Stimulated activated CD4-positive, alpha-beta T cell treated with anti-CD3 and anti-CD28 coated beads, Interleukin-1b, Interleukin-23, amount 100 ng/mL, for 48 hours (primary cell): ENCODE measurements around the gene TMIGD2.
"Not testable (repeated sequence)": the region's sequence is repeated elsewhere in the genome, so short reads cannot be mapped to it uniquely, and the experiment has no call there.

ENCODE experiments used
- DNase-seq: peaks from one replicate; pipeline ENCODE4 v3.0.0-alpha.2; 2020

The TMIGD2 gene

DNA sequence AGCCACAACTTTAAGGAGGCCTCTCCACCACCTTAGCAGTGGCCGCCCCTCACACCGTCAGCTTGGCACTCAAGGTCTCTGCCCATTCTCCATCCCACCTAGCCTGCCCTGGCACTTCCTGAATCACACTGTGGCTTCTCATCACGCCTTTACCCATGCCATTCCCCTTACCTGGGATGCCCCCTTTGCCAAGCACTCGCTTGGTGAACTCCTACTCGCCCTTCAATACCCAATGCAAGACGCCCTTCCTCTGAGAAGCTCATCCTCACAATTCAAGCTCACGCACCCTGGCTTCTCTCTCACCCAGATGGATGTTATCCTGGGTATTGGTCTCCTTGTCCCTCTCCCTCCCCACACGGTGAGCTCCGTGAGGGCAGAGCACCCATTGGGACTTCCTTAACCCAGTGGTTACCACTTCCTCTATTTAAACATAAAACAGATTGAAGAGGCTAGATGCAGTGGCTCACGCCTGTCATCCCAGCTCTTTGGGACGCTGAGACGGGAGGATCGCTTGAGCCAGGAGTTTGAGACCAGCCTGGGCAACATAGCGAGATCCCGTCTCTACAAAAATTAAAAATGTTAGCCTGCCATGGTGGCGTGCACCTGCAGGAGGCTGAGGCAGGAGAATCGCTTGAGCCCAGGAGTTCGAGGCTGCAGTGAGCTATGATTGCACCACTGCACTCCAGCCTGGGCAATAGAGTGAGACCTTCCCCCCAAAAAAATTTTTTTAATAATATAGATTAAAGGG lies 35.8 kb downstream of the TMIGD2 start:
- no peak for DNase-seq

DNA sequence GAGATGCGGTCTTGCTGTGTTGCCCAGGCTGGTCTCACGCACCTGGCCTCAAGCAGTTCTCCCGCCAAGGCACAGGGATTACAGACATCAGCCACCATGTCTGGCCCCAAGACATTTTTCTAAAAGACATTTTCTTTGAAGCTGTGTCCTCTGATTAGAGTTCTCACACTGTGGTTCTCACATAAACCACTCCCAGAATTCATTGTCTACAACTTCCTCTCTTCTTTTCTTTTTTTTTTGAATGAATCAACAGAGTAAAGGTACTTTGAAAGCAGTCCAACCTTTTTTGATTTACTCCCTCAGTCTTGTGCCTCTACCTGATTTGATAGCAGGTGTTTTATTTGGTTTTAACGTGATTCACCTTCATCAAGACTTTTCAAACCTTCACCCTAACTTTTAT lies 37.4 kb downstream of the TMIGD2 start:
- no peak for DNase-seq

DNA sequence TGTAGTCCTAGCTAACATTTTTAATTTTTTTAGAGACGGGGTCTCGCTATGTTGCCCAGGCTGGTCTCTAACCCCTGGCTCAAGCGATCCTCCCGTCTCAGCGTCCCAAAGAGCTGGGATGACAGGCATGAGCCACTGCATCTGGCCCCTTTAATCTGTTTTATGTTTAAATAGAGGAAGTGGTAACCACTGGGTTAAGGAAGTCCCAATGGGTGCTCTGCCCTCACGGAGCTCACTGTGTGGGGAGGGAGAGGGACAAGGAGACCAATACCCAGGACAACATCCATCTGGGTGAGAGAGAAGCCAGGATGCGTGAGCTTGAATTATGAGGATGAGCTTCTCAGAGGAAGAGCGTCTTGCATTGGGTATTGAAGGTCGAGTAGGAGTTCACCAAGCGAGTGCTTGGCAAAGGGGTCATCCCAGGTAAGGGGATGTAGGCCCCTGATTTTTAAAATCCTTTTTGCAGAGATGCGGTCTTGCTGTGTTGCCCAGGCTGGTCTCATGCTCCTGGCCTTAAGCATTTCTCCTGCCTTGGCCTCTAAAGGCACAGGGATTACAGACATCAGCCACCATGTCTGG lies 41.5 kb downstream of the TMIGD2 start:
- DNase-seq, result no peak

DNA sequence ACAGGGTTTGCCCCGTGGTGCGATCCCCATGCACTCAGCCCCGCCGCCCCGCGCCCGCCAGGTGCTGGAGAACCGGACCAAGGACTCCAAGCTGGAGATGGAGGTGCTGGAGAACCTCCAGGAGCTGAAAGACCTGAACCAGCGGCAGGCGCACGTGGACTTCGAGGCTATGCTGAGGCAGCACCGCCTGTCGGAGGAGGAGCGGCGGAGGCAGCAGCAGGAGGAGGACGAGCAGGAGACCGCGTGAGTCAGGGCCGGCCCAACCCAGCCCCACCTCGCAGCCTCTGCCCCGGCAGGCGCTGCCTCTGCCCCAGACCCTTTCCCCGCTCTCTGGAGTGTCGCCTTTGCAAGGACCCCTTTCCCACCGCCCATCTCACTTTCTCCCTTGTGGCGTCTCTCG lies 44.0 kb downstream of the TMIGD2 start:
- no peak for DNase-seq

DNA sequence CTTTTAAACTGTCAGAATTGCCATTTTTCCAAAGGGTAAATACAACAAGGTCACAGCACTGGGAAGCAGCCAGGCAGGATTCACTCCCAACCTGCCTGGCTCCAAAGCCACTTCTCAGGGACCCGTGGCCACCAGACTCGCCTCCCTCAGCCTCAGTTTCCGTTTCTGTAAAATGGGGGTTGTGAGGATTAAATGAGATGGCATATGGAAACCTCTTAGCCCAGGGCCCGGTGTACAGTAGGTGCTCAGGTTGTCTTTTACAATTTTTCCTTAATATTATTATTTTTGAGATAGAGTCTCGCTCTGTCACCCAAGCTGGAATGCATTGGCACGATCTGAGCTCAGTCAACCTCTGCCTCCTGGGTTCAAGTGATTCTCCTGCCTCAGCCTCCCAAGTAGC lies 45.2 kb downstream of the TMIGD2 start:
- DNase-seq, result no peak

DNA sequence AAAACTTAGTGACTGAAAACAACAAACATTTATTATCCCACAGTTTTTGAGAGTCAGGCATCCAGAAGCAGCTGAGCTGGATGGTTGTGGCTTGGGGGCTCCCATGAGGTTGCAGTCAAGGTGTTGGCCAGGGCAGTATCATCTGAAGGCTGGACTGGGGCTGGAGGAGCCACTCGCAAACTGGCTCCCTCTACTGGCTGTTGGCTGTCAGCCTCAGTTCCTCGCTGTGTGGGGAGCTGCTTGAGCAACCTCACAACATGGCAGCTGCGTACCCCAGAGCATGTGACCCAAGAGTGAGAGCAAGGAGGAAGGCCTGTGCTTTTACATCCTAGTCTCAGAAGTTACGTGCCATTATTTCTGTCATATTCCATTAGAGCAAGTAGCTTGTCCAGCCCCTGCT lies 45.6 kb downstream of the TMIGD2 start:
- DNase-seq, result no peak

DNA sequence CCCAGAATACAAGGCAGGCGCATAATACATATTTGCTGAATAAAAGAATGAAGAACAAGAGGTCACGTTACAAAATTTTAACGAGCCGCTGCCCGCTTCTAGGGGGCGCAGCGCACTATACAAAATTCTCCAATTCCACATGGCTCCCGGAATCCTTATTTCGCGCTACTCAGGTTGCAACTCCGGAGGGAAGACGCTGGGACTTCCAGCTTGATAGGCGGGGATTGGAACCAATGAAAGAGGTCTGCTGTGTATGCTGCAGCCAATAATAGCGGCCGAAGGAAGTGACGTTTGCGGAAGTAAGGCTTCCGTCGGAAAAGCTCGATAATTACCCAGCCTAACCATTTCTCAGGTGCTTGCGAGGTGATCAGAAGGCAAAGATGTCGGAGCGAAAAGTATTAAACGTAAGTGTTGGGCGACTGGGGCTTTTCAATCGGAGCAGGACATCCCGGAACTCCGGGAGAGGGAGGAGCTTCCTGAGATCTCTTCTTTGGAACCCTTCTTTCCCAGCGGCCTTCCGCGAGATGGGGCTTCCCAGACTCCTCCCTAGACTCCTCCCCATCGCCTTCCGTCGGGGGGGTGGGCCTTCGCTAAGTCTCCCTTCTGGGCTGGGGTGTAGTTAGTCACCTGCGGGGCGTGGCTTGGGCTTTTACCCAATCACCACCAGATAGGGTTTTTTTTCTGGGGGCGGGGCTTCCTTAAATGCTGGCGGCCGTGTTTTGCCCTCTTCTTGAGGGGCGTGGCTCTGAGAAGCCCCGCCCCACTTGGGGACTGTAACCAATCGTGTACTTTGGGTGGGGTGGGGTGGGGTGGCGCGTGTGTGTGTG lies 55.2 kb downstream of the TMIGD2 start, which contains the start of gene YJU2:
Gene YJU2 (plus strand): TSS at position 314 of the 827 bp plus-strand sequence. CDS start 67 bp downstream, at position 381.
- DNase-seq, result peak; percentile 99

DNA sequence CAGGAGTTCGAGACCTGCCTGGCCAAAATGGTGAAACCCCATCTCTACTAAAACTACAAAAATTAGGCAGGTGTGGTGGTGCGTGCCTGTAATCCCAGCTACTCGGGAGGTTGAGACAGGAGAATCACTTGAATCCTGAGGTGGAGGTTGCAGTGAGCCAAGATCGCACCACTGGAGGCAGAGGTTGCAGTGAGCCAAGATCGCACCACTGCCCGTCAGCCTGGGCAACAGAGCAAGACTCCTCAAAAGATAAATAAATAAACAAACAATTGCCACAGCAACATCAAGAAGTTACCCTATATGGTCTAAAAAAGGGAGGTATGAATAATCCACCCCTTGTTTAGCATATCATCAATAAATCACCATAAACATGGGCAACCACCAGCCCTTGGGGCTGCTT lies 56.3 kb downstream of the TMIGD2 start:
- not testable (repeated sequence) for DNase-seq
